ENCODE measurements around the gene SMKR1. TPM values are rescaled to one million over a fixed set of nuclear protein-coding genes. Genes with fewer than 3 reads are reported as not detected.

SMKR1 gene
- total and polyA plus RNA-seq, 2 of the 8 experiments (the other 6 are each of a cell fraction or from before 2014, with no cell fraction given): 0.39 to 1.6 TPM

GRCh38 chr7:129468087-129468486, 34.2 kb upstream of the SMKR1 start:
- H4K5ac ChIP-seq (ENCODE audit: insufficient read length, low read depth, low read length): no peak overlapping the region
- no peak overlapping the region for H3K4me2 ChIP-seq (ENCODE audit: insufficient read depth in 1 of 2, low read depth in 2 of 2, low read length in 2 of 2)
- H3K18ac ChIP-seq (ENCODE audit: extremely low read depth, low read length): no peak overlapping the region
- no peak overlapping the region for H3K4ac ChIP-seq (replicated peaks; ENCODE audit: insufficient read length, low read depth, low read length)
- no peak overlapping the region for H3K14ac ChIP-seq (ENCODE audit: insufficient read length)
- WGBS, 2 experiments (ENCODE audit: extremely low coverage in 1 of 2, insufficient coverage in 1 of 2, insufficient read length in 1 of 2, insufficient replicate concordance in 2 of 2, low coverage in 1 of 2, low lambda C conversion rate in 2 of 2, missing lambda C conversion rate in 1 of 2): 90% methylated on average over 1 of the region's 1 CpG; no CpG with 5 or more reads in 1 of the 2 experiments
- H3K36me3 ChIP-seq (ENCODE audit: control insufficient read depth in 2 of 4, insufficient read depth in 4 of 4, low read length in 3 of 4): peaks cover 4 to 33% (median 19%) of the 10 kb centered on the region in 4 experiments; a peak in 6 of 8 replicates
- ChIA-PET CTCF (ENCODE audit: partially characterized antibody) (interaction anchor here (1.0 to 7.8 kb wide), 8 partner anchors 15 to 178 kb away, joined by 3 to 87 read pairs (median 15); no protein-coding TSS in a partner anchor), POLR2A (ENCODE audit: partially characterized antibody) (no interaction called here)
- no peak overlapping the region for H3K56ac ChIP-seq (replicated peaks; ENCODE audit: insufficient read length, low read depth, low read length)
- H2AFZ ChIP-seq (ENCODE audit: low read length): no peak overlapping the region
- H3K9me3 ChIP-seq (ENCODE audit: insufficient read depth in 2 of 2, low read depth in 1 of 2, low read length in 1 of 2): no peaks in the 10 kb centered on the region
- H4K91ac ChIP-seq (replicated peaks; ENCODE audit: insufficient read length, low read length): no peak overlapping the region
- no peak overlapping the region for H3K23ac ChIP-seq (ENCODE audit: insufficient read length)
- H3K9ac ChIP-seq (replicated peaks in 1 of 4; ENCODE audit: extremely low read depth in 1 of 4, low read depth in 3 of 4, low read length in 3 of 4): no peak overlapping the region
- DNase-seq (ENCODE audit: low read depth in 1 of 2, low spot score in 2 of 2) (no peak), FAIRE-seq (no peak)
- no peaks in the 10 kb centered on the region for H3K23me2 ChIP-seq (ENCODE audit: low read depth, low read length)
- H3K27ac ChIP-seq (ENCODE audit: low read depth, low read length): no peak overlapping the region
- H2BK20ac ChIP-seq (ENCODE audit: low read length): no peak overlapping the region
- H2BK12ac ChIP-seq (ENCODE audit: low read depth, low read length): no peak overlapping the region
- H3K4me3 ChIP-seq (ENCODE audit: extremely low read depth in 1 of 4, insufficient read depth in 2 of 4, low read depth in 3 of 4, low read length in 4 of 4): no peak overlapping the region
- no peak overlapping the region for H2BK120ac ChIP-seq (replicated peaks; ENCODE audit: low read depth, low read length)
- H3K4me1 ChIP-seq (replicated peaks in 1 of 4; ENCODE audit: control insufficient read depth in 3 of 4, insufficient read depth in 4 of 4, low read length in 3 of 4): peaks cover 0 to 8% (median 6%) of the 10 kb centered on the region in 4 experiments; a peak in 4 of 7 replicates
- no peak overlapping the region for H4K8ac ChIP-seq (ENCODE audit: extremely low read depth, insufficient read depth, low read length)
- H2AK5ac ChIP-seq (ENCODE audit: low read depth, low read length): no peak overlapping the region
- H2BK15ac ChIP-seq (ENCODE audit: low read length): no peak overlapping the region
- no peaks in the 10 kb centered on the region for H3K79me2 ChIP-seq (ENCODE audit: control insufficient read depth in 1 of 2, insufficient read depth in 2 of 2, low read length in 2 of 2)
- H3K27me3 ChIP-seq (replicated peaks in 1 of 4; ENCODE audit: control insufficient read depth in 3 of 4, extremely low read depth in 1 of 4, insufficient read depth in 3 of 4, low read length in 3 of 4): no peaks in the 10 kb centered on the region
- no peak overlapping the region for H2BK5ac ChIP-seq (ENCODE audit: low read depth, low read length)
- H3K79me1 ChIP-seq (ENCODE audit: low read depth, low read length): no peaks in the 10 kb centered on the region
- no peaks in the 10 kb centered on the region for H4K20me1 ChIP-seq (replicated peaks in 1 of 2; ENCODE audit: control insufficient read depth in 1 of 2, insufficient read depth in 2 of 2, low read length in 2 of 2)
- TF ChIP-seq TAF7 (optimal IDR thresholded peaks at IDR 0.05; ENCODE audit: borderline replicate concordance, low read depth, low read length) (no peak), RFX5 (IDR thresholded peaks at IDR 0.05; ENCODE audit: borderline replicate concordance, low read depth, low read length) (no peak), GTF2F1 (IDR thresholded peaks at IDR 0.05; ENCODE audit: borderline replicate concordance, low read depth, low read length) (no peak), CEBPB (IDR thresholded peaks at IDR 0.05; ENCODE audit: low read depth, low read length) (no peak), SP2 (IDR thresholded peaks at IDR 0.05; ENCODE audit: low read length) (no peak), CBX8 (IDR thresholded peaks at IDR 0.05; ENCODE audit: borderline replicate concordance, low read depth, low read length) (no peak), BRCA1 (IDR thresholded peaks at IDR 0.05; ENCODE audit: low read depth, low read length) (no peak), EZH2 (IDR thresholded peaks at IDR 0.05; ENCODE audit: low read depth, low read length, severe bottlenecking) (no peak)
